ENCODE measurements around the gene SLX9. TPM values are rescaled to one million over a fixed set of nuclear protein-coding genes. Genes with fewer than 3 reads are reported as not detected.

SLX9 gene
- total and polyA plus RNA-seq, 8 donors, result 5.4 to 83.4 (median 19.3) TPM

- intact Hi-C loops (cut with DNase I; ENCODE audit: low total_unique reads), result loop anchor here (5.0 kb wide), 1 partner anchor 38 kb away; no protein-coding TSS in a partner anchor
Observed at GRCh38 chr21:44893948-44894656, 45.7 kb upstream of the SLX9 start.

GRCh38 chr21:44894687-44895302, 45.0 kb upstream of the SLX9 start:
- peaks cover 0 to 57% (median 0%) of the 10 kb centered on the region in 3 donors for H3K27me3 ChIP-seq
- intact Hi-C loops (cut with DNase I; ENCODE audit: low total_unique reads), result loop anchor here (5.0 kb wide), 1 partner anchor 38 kb away; no protein-coding TSS in a partner anchor
- no peak overlapping the region for H3K27ac ChIP-seq
- 81 to 92% (median 88%) methylated on average over 7 to 19 of the region's 19 CpGs for WGBS, 5 donors
- H3K4me3 ChIP-seq, result no peak overlapping the region
- H3K36me3 ChIP-seq, result peaks cover 0 to 31% (median 3%) of the 10 kb centered on the region in 4 donors
- no peak for DNase-seq
- H3K4me1 ChIP-seq, result peaks cover 0 to 9% (median 0%) of the 10 kb centered on the region in 4 donors
- no peaks in the 10 kb centered on the region for H3K9me3 ChIP-seq
- TF ChIP-seq POLR2AphosphoS5 (IDR thresholded peaks at IDR 0.05), result no peak
- no peak for TF ChIP-seq CTCF (IDR thresholded peaks at IDR 0.05)
- no peak for TF ChIP-seq POLR2A (IDR thresholded peaks at IDR 0.05)
- no peak for TF ChIP-seq EP300 (IDR thresholded peaks at IDR 0.05)

More at GRCh38 chr21:44893948-44894656, 45.7 kb upstream of the SLX9 start:
- no peak for DNase-seq
- no peak for TF ChIP-seq EP300 (IDR thresholded peaks at IDR 0.05)
- no peak for TF ChIP-seq CTCF (IDR thresholded peaks at IDR 0.05)
- TF ChIP-seq POLR2AphosphoS5 (IDR thresholded peaks at IDR 0.05), result no peak
- no peak for TF ChIP-seq POLR2A (IDR thresholded peaks at IDR 0.05)
- H3K4me3 ChIP-seq, result no peak overlapping the region
- H3K4me1 ChIP-seq, result peaks cover 0 to 9% (median 0%) of the 10 kb centered on the region in 4 donors
- peaks cover 0 to 31% (median 3%) of the 10 kb centered on the region in 4 donors for H3K36me3 ChIP-seq
- WGBS, 5 donors, result 69 to 85% (median 74%) methylated on average over 13 to 15 of the region's 15 CpGs
- H3K27me3 ChIP-seq, result peaks cover 0 to 52% (median 0%) of the 10 kb centered on the region in 3 donors
- no peaks in the 10 kb centered on the region for H3K9me3 ChIP-seq
- H3K27ac ChIP-seq, result no peak overlapping the region

GRCh38 chr21:44895859-44896258, 44.0 kb upstream of the SLX9 start:
- Histone ChIP-seq H3K27me3 (peaks cover 0 to 54% (median 0%) of the 10 kb centered on the region in 3 donors), H3K27ac (no peak overlapping the region), H3K9me3 (no peaks in the 10 kb centered on the region), H3K36me3 (peaks cover 0 to 35% (median 8%) of the 10 kb centered on the region in 4 donors), H3K4me1 (peaks cover 0 to 9% (median 0%) of the 10 kb centered on the region in 4 donors), H3K4me3 (no peak overlapping the region)
- no peak for DNase-seq
- TF ChIP-seq EP300 (IDR thresholded peaks at IDR 0.05) (no peak), POLR2A (IDR thresholded peaks at IDR 0.05) (no peak), POLR2AphosphoS5 (IDR thresholded peaks at IDR 0.05) (no peak), CTCF (IDR thresholded peaks at IDR 0.05) (no peak)
- intact Hi-C loops (cut with DNase I; ENCODE audit: low total_unique reads), result no loop called here
- WGBS, 5 donors, result 89 to 94% (median 93%) methylated on average over 11 of the region's 11 CpGs

GRCh38 chr21:44896561-44897286, 43.1 kb upstream of the SLX9 start:
- no peak overlapping the region for H3K27ac ChIP-seq
- 71 to 87% (median 81%) methylated on average over 13 to 25 of the region's 25 CpGs for WGBS, 5 donors
- TF ChIP-seq POLR2A (IDR thresholded peaks at IDR 0.05) (no peak), CTCF (IDR thresholded peaks at IDR 0.05) (no peak), POLR2AphosphoS5 (IDR thresholded peaks at IDR 0.05) (no peak), EP300 (IDR thresholded peaks at IDR 0.05) (no peak)

More at GRCh38 chr21:44896561-44897286, 43.1 kb upstream of the SLX9 start:
- Histone ChIP-seq H3K4me3 (no peak overlapping the region), H3K4me1 (peaks cover 0 to 9% (median 0%) of the 10 kb centered on the region in 4 donors), H3K27me3 (peaks cover 0 to 45% (median 0%) of the 10 kb centered on the region in 3 donors), H3K36me3 (peaks cover 0 to 36% (median 16%) of the 10 kb centered on the region in 4 donors), H3K9me3 (no peaks in the 10 kb centered on the region)
- intact Hi-C loops (cut with DNase I; ENCODE audit: low total_unique reads), result no loop called here
- no peak for DNase-seq

Measured in stomach (tissue), 9 donors.